ENCODE measurements around the gene C10orf90. TPM values are rescaled to one million over a fixed set of nuclear protein-coding genes. Genes with fewer than 3 reads are reported as not detected.

C10orf90 gene
- total and polyA plus RNA-seq, 2 of the 8 experiments (the other 6 are each of a cell fraction or from before 2014, with no cell fraction given), result 0.21 TPM; not detected in 1

DNA sequence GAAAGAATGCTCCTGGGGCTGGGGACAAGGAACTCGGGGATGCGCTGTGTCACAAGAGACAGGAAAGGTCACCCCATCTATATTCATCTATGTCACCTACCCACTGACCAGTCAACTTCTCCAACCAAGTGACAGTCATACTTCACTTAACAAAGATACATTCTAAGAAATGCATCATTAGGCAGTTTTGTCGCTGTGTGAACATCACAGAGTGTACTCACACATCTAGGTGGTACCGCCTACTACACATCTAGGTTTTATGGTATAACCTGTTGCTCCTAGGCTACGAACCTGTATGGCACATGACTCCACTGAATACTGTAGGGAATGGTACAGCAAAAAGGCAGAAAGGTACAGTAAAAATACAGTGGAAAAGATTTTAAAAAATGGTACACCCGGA, 278.4 kb downstream of the C10orf90 start:
- H2BK12ac ChIP-seq (ENCODE audit: low read depth, low read length), result no peak overlapping the region
- ChIA-PET POLR2A (ENCODE audit: partially characterized antibody) (no interaction called here), CTCF (ENCODE audit: partially characterized antibody) (no interaction called here)
- peaks cover 10 to 28% (median 25%) of the 10 kb centered on the region in 4 experiments; a peak in 6 of 7 replicates for H3K27me3 ChIP-seq (replicated peaks in 1 of 4; ENCODE audit: control insufficient read depth in 3 of 4, extremely low read depth in 1 of 4, insufficient read depth in 3 of 4, low read length in 3 of 4)
- no peak overlapping the region for H2BK20ac ChIP-seq (ENCODE audit: low read length)
- no peaks in the 10 kb centered on the region for H3K79me2 ChIP-seq (ENCODE audit: control insufficient read depth in 1 of 2, insufficient read depth in 2 of 2, low read length in 2 of 2)
- DNase-seq (ENCODE audit: low read depth in 1 of 2, low spot score in 2 of 2) (no peak), FAIRE-seq (no peak)
- H3K23ac ChIP-seq (ENCODE audit: insufficient read length), result no peak overlapping the region
- H3K36me3 ChIP-seq (ENCODE audit: control insufficient read depth in 2 of 4, insufficient read depth in 4 of 4, low read length in 3 of 4), result no peaks in the 10 kb centered on the region
- no peaks in the 10 kb centered on the region; a peak in 3 of 7 replicates for H3K4me1 ChIP-seq (replicated peaks in 1 of 4; ENCODE audit: control insufficient read depth in 3 of 4, insufficient read depth in 4 of 4, low read length in 3 of 4)
- H3K9me3 ChIP-seq (ENCODE audit: insufficient read depth in 2 of 2, low read depth in 1 of 2, low read length in 1 of 2), result no peaks in the 10 kb centered on the region; a peak in 2 of 4 replicates
- no peak overlapping the region for H2BK15ac ChIP-seq (ENCODE audit: low read length)
- H3K18ac ChIP-seq (ENCODE audit: extremely low read depth, low read length), result no peak overlapping the region
- H2AFZ ChIP-seq (ENCODE audit: low read length), result no peak overlapping the region
- no peak overlapping the region for H4K5ac ChIP-seq (ENCODE audit: insufficient read length, low read depth, low read length)
- WGBS, 2 experiments (ENCODE audit: extremely low coverage in 1 of 2, insufficient coverage in 1 of 2, insufficient read length in 1 of 2, insufficient replicate concordance in 2 of 2, low coverage in 1 of 2, low lambda C conversion rate in 2 of 2, missing lambda C conversion rate in 1 of 2), result 92% methylated on average over 6 of the region's 6 CpGs; no CpG with 5 or more reads in 1 of the 2 experiments
- H2BK5ac ChIP-seq (ENCODE audit: low read depth, low read length), result no peak overlapping the region
- H3K4me3 ChIP-seq (ENCODE audit: extremely low read depth in 1 of 4, insufficient read depth in 2 of 4, low read depth in 3 of 4, low read length in 4 of 4), result no peak overlapping the region
- no peak overlapping the region for H4K91ac ChIP-seq (replicated peaks; ENCODE audit: insufficient read length, low read length)
- H3K23me2 ChIP-seq (ENCODE audit: low read depth, low read length), result peaks cover 13% of the 10 kb centered on the region
- H3K79me1 ChIP-seq (ENCODE audit: low read depth, low read length), result no peaks in the 10 kb centered on the region
- no peak overlapping the region for H4K8ac ChIP-seq (ENCODE audit: extremely low read depth, insufficient read depth, low read length)
- no peak overlapping the region for H3K27ac ChIP-seq (ENCODE audit: low read depth, low read length)
- H3K4me2 ChIP-seq (ENCODE audit: insufficient read depth in 1 of 2, low read depth in 2 of 2, low read length in 2 of 2), result no peak overlapping the region
- no peak overlapping the region for H2BK120ac ChIP-seq (replicated peaks; ENCODE audit: low read depth, low read length)
- H3K9ac ChIP-seq (replicated peaks in 1 of 4; ENCODE audit: extremely low read depth in 1 of 4, low read depth in 3 of 4, low read length in 3 of 4), result no peak overlapping the region
- no peak overlapping the region for H3K4ac ChIP-seq (replicated peaks; ENCODE audit: insufficient read length, low read depth, low read length)
- no peaks in the 10 kb centered on the region for H4K20me1 ChIP-seq (replicated peaks in 1 of 2; ENCODE audit: control insufficient read depth in 1 of 2, insufficient read depth in 2 of 2, low read length in 2 of 2)
- H2AK5ac ChIP-seq (ENCODE audit: low read depth, low read length), result no peak overlapping the region
- no peak overlapping the region for H3K14ac ChIP-seq (ENCODE audit: insufficient read length)
- no peak overlapping the region for H3K56ac ChIP-seq (replicated peaks; ENCODE audit: insufficient read length, low read depth, low read length)

Data from H1 (cell line).